Measurements from ENCODE around the gene SH3BGRL3.
"Not testable (repeated sequence)": the region's sequence is repeated elsewhere in the genome, so short reads cannot be mapped to it uniquely, and the experiment has no call there.

Gene SH3BGRL3

GRCh38 chr1:26279456-26280332 is at the start of gene SH3BGRL3:
TSS of gene SH3BGRL3 (plus strand) at chr1:26280086. CDS start at chr1:26280156, 70 bp downstream.
- DNase-seq = no peak

DNA sequence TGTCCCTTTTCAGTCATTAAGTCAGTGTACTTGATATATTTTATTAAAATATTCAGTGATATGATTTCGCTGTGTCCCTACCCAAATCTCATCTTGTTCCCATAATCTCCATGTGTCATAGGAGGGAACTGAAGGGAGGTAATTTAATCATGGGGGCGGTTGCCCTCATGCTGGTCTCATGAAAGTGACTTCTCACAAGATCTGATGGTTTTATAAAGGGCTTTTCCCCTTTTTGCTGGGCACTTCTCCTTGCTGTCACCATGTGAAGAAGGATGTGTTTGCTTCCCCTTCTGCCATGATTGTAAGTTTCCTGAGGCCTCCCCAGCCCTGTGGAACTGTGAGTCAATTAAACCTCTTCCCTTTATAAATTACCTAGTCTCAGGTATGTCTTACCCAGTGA is 49.2 kb upstream of the SH3BGRL3 start:
- DNase-seq = not testable (repeated sequence)

GRCh38 chr1:26233903-26234643 is 45.8 kb upstream of the SH3BGRL3 start, which contains the start of gene CEP85:
TSS of gene CEP85 (plus strand) at chr1:26234200. CDS start at chr1:26239784, 5,584 bp downstream.
- peak; percentile 87 for DNase-seq

DNA sequence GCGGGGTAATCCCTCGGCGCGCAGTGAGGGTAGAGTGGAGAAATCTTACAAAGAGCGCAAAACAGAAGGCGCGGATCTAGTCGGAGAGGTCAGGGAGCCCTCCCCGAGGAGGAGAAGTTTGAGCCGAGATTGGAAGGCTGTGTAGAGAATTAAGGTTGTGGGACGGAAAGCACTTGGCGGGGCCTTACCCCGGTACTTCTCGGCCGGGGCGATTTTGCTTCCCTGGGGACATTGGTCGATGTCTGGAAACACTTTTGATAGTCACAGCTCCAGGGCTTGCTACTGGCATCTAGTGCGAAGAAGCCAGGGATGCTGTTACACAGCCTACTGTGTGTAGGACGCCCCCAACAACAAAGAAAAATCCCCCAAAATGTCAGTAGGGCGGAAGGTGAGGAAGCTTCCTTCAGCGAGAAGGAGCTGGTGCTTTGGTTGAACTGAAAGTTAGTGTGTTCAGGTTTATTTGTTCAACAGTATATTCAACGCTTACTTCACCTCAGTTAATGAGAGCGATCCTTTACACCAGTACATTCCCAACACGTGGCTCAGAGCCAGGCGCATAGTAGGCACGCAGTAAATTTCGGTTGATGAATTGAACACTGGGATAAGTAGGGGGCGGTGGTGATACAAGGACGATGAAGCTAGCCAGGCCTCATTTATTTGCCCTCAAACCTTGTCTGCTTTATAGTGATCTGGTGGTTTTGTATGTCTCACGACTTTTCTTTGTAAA is 45.1 kb upstream of the SH3BGRL3 start:
- DNase-seq = no peak

DNA sequence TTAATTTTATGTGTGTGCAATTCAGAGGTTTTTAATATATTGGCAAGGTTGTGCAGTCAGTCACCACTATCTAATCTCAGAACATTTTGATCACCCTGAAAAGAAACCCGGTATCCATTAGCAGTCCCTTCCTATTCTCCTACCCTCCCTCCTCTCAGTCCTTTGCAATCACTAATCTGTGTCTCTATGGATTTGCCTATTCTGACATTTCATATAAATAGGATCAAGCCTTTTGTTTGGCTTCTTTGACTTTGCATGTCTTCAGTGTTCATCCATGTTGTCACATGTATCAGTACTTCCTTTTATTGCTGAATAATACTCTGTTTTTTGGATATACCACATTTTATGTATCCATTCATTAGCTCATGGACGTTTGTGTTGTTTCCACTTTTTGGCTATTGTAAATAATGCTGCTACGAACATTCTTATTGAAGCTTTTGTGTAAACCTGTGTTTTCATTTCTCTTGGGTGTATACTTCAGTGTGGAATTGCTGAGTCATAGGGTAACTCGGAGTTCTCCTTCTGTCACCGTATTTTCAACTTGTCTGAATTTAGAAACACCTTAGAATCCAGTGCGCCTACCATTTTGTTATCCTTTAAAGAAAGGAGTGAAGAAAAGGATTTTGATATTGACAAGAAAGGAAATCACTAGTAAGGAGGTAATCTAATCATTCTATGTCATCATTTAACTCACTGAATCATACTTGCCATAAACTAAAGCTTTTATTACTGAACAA is 42.5 kb upstream of the SH3BGRL3 start:
- no peak for DNase-seq

DNA sequence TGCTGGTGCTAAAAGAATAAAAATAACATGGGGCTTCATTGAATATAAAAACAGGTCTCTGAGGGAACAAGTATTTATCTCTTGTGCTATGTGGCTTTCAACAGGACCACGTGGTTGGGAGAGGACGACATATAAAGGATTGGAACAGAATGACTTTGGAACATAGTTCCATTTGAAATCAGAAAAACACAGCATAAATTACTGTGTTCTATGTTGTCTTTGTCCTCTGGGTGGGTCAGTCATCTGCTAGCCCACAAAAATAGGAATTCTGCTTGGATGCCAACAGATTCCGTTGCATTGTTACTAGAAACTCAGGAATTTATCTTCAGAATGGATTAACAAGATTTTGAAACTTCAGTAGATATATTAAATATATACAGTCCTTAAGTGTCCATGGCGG is 40.0 kb upstream of the SH3BGRL3 start:
- DNase-seq = no peak

- no peak for DNase-seq
Observed at GRCh38 chr1:26252718-26253117, 27.2 kb upstream of the SH3BGRL3 start.

DNA sequence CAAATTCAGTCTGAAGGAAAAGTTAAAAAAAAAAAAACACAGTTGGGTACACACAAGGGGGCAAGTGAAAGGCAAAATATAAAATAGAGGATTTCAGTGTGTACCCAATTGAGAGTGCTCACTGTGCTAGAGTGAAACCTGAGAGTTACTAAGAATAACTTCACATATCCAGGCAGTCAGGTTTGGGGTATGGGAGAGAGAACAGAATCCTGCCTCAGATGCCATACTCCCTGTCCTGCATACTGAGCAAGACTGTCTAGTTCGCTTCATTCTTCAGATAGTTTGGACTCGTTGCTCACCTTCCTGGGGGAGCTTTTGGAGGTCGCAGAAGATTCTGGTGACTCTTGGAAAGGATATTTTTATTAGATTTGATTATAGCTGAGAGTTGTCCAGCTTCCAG is 25.5 kb upstream of the SH3BGRL3 start:
- DNase-seq = no peak

GRCh38 chr1:26257222-26257621 is 22.7 kb upstream of the SH3BGRL3 start:
- no peak for DNase-seq

DNA sequence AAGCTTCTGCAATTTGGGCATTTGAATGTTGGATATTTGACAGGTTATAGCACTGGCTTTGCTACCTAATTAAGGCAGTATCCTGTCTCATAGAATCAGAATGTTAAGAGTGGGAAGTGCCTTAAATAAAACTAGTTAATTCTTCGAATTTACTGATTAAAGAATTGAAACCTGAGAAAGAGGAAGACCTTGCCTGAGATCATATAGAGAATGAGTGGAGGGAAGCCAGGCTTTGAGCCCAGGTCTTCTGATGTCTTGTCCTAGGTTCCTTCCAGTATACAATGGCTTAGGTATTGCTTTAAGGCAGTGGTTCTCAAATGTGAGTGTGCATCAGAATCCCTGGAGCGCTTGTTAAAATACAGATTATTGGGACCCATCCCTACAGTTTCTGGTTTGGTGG is 20.9 kb upstream of the SH3BGRL3 start:
- no peak for DNase-seq

DNA sequence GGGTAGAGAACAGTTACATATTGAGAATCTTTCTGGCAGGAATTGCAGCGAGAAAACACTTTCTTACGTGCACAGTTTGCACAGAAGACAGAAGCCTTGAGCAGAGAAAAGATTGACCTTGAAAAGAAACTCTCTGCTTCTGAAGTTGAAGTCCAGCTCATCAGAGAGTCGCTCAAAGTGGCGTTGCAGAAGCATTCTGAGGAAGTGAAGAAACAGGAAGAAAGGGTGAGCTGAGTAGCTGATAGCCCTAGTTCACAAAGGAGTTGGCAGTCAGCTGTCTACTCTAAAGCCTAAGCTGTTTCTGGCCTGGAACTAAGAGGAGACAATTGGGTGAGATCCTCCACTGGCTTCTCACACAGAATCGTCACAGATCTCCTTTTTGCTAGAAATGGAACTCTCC is 20.3 kb upstream of the SH3BGRL3 start:
- DNase-seq = no peak

DNA sequence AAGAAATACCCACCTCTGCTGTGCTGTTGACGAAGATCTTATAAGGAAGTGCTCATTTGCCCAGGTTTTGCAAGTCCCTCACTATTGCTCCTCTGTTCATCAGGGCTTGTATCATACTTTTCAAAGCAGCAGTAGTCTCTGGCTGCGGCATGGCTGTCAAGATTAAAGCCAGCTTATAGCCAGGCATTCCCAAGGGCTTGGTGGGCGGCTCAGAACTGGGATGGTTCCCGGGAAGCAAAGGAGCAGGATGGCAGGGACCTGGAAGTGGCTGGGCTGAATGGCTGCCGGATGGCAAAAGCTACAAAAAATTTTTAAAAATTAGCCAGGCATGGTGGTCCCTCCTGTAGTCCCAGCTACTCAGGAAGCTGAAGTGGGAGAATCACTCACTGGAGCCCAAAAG is 16.7 kb upstream of the SH3BGRL3 start:
- no peak for DNase-seq

DNA sequence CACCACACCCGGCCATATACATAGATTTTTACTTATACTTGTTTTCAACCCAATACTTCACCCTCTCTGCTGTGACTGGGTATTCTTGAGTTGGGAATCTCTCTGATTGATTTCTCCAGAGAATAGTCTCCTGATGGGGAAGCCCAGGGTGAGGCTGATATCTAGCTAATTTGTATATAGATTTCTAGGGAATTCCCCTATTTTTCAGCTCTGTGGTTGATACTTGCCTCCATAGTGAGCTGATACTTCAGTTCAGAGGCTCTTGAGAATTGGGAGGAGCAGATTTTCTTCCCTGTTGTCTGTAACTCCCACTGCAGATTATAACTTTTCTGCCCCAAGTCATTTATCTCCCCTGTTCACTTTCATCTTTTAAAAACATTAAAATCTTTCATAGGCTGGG is 14.5 kb upstream of the SH3BGRL3 start:
- DNase-seq = no peak

DNA sequence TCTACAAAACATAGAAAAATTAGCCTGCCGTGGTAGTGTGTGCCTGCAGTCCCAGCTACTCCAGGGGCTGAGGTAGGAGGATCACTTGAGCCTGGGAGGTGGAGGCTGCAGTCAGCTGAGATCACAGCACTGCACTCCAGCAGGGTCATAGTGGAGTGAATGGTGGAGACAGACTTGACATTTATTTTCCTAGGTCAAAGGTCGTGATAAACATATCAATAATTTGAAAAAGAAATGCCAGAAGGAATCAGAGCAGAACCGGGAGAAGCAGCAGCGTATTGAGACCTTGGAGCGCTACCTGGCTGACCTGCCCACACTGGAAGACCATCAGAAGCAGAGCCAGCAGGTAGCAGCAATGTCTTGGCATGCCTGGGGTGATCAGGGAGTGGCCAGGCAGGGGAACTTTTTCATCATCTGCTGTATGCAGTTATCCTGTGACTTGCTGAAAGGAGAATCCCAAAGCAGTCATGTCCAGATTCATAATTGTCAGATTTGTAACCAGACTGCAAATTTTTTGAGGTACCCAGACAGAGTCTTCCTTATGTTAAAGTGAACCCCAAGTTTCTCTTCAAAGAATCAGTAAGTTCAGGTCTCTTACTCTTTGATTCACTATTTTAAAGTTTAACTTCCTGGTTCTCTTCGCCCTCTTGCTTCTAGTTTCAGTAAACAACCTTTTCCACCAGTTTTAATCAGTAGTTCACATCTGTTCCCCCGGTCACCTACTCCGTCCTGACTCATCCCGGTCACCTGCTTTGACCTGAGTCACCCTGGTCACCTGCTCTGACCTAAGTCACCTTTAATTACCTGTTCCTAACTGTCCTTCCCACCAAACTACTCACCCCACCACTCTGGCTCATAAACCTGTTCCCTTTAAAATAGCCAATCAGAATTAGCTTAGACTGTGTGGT is 11.3 kb upstream of the SH3BGRL3 start:
- DNase-seq = no peak

DNA sequence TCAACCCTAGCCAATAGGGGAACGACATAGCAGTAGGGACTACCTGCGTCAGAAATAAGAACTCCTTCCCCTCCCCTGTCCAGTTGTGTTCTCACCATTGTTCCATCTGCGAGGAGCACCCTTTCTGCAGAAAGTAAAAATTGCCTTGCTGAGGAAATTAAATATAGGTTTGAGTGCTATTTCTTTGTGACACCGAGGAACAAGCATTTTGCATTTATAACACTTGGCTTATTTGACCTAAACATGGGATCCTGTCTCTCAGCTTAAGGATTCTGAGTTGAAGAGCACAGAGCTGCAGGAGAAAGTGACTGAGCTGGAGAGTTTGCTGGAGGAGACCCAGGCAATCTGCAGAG is 10.7 kb upstream of the SH3BGRL3 start:
- no peak for DNase-seq

DNA sequence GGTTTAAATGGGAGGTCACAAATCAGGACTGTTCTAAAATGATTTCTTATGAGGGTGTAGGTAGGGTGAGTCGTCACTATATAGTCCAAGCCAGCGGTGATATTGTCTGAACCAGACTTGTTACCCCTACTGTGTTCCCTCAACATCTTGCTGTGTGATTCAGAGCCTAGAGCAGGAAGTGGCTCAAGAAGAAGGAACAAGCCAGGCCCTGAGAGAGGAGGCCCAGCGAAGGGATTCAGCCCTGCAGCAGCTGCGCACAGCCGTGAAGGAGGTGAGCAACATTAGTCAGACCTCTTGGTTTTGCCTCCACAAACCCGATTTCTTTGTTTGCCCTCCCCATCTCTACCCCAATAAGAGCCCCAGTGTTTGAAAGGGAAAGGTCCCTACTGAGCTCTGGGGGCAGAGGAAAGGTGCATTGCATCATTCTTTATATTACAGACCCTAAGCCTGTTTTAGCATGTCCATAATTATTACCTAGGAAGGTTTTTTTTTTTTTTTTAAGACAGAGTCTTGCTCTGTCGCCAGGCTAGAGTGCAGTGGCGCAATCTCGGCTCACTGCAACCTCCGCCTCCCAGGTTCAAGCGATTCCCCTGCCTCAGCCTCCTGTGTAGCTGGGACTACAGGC is 5.0 kb upstream of the SH3BGRL3 start:
- DNase-seq = no peak

DNA sequence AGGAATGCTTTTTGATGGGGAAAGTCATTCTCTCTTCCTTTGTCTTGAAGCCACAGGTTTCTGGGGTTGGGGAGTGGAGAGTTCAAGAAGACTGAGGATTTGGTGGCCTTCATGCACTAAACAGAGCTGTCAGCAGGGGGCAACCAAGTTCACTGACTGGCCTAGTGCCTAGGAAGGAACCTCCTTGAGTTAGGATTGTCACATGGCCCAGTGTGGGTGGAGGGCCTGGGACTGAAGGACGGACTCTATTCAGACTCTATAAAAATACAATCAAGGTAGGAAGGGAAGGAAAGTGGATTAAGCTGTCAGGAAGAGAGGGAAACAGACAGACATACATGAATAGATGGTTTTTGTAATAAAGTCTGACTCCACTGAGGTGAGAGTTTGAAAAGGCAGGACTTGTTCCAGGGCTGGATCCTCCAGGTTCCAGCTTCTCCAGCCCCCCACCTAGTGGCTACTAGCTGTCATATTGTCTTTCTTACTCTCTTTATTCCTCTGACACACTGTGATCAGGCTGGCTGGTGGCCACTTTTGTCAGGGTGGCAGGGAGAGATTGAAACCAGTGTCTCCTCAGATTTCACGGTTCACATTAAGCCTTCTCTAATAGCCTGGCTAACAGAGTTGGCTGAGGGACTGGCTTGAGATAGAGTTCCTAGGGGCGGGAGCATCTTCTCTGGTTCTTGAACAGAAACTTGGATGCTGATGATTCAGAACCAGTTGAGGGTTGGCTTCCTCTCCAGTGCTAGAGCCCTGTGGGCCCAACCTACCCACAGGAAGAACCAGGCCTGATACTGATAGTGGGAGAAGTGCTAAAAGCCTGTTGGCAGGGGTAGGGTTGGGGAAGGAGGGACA is 4.1 kb upstream of the SH3BGRL3 start:
- DNase-seq = no peak

- DNase-seq = no peak
Observed at GRCh38 chr1:26276432-26276838, 3.5 kb upstream of the SH3BGRL3 start.

DNA sequence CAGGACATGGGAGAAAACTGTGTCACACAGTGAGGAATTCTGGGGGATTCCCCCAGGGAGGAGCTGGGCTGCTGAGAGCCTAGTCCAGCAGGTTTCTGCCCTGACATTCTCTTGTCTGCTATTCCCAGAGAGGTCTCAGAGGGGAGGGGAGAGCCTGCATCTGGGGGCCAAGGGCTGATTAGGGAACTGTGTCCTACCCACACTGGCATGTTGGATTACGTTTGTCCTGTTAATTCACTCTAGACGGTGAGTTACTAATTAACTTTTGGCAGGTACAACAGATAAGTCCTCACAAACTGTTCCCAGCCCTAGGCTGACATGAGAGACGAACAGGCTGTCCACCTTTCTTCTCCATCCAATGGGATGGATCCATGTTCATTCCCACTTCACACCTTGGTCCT is 2.6 kb upstream of the SH3BGRL3 start:
- no peak for DNase-seq

DNA sequence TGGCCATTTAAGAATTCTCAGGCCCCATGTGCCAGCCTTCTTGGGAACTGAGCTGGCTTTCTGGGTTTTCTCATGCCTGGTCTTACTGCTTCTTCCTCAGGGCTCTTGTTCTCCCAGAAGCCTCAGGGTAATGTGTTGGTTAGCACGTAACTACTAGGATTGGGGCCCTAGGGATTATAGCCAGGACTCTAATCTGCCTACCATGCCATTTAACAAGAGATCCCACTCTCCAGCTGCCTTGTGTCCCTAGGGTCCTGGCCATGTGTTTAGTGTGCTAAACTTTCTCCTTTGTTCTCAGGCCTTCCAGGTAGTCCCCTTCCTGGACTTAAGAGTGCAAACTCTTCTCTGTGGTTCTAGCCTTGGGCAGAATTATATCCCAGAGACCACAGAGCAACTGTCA is 2.2 kb upstream of the SH3BGRL3 start:
- no peak for DNase-seq

All from NCI-H187 treated with DMSO at 0.1 percent for 48 hours (cell line).